Activated CD4-positive, alpha-beta T cell treated with anti-CD3 and anti-CD28 coated beads for 4 hours (primary cell): ENCODE results near the gene TBKBP1.

Experiments used
- DNase-seq, 2 donors: peaks; one replicate each; pipeline ENCODE4 v3.0.0-alpha.2; 2020

TBKBP1 gene

GRCh38 chr17:47693731-47694580 lies at the start of gene TBKBP1:
Gene TBKBP1, plus strand, starts transcription at chr17:47694161. Its CDS starts 1,952 bp downstream, at chr17:47696113.
- peak; percentile 63 to 81 for DNase-seq

- DNase-seq: no peak
Measured at GRCh38 chr17:47644324-47644723, 49.6 kb upstream of the TBKBP1 start.

- peak; percentile 93 to 95 for DNase-seq
Measured at GRCh38 chr17:47649153-47649971, 44.6 kb upstream of the TBKBP1 start, which contains the start of gene KPNB1. Gene KPNB1, plus strand, starts transcription at chr17:47649919. Its CDS starts 326 bp downstream, at chr17:47650245.

GRCh38 chr17:47649972-47650524 lies 43.9 kb upstream of the TBKBP1 start:
- DNase-seq: peak in 1 of 2 donors; percentile 65

GRCh38 chr17:47650525-47651522 lies 43.1 kb upstream of the TBKBP1 start:
- peak; percentile 93 to 96 for DNase-seq

GRCh38 chr17:47651704-47652103 lies 42.3 kb upstream of the TBKBP1 start:
- no peak for DNase-seq

- DNase-seq: no peak
Measured at GRCh38 chr17:47652570-47652969, 41.4 kb upstream of the TBKBP1 start.

- DNase-seq: no peak
Measured at GRCh38 chr17:47653442-47653841, 40.5 kb upstream of the TBKBP1 start.

- no peak for DNase-seq
Measured at GRCh38 chr17:47654991-47655390, 39.0 kb upstream of the TBKBP1 start.

- DNase-seq: no peak
Measured at GRCh38 chr17:47660064-47660492, 33.9 kb upstream of the TBKBP1 start.

GRCh38 chr17:47663912-47664623 lies 29.9 kb upstream of the TBKBP1 start:
- peak; percentile 62 to 74 for DNase-seq

GRCh38 chr17:47664624-47664941 lies 29.4 kb upstream of the TBKBP1 start:
- DNase-seq: no peak

GRCh38 chr17:47665655-47666054 lies 28.3 kb upstream of the TBKBP1 start:
- DNase-seq: no peak

- DNase-seq: no peak
Measured at GRCh38 chr17:47669081-47669480, 24.9 kb upstream of the TBKBP1 start.

GRCh38 chr17:47670064-47670463 lies 23.9 kb upstream of the TBKBP1 start:
- DNase-seq: no peak

GRCh38 chr17:47674499-47674898 lies 19.5 kb upstream of the TBKBP1 start:
- no peak for DNase-seq

- DNase-seq: no peak
Measured at GRCh38 chr17:47675380-47676198, 18.4 kb upstream of the TBKBP1 start.

- no peak for DNase-seq
Measured at GRCh38 chr17:47676199-47676472, 17.8 kb upstream of the TBKBP1 start.

GRCh38 chr17:47676510-47677165 lies 17.3 kb upstream of the TBKBP1 start:
- DNase-seq: no peak

- no peak for DNase-seq
Measured at GRCh38 chr17:47678196-47678595, 15.8 kb upstream of the TBKBP1 start.
